H9 (cell line): ENCODE data around the gene BBX. TPM values are rescaled to one million over a fixed set of nuclear protein-coding genes. Genes with fewer than 3 reads are reported as not detected.

Experiments
- DNase-seq: peaks from one replicate; pipeline ENCODE4 v3.0.0-alpha.2; 2017
- H2AFZ ChIP-seq: one replicate; pipeline ENCODE4 v1.6.1; 2013; ENCODE audit warnings: mild to moderate bottlenecking, low read length, control low read depth, moderate library complexity
- H2AK5ac ChIP-seq: 2 replicates; pipeline ENCODE4 v1.6.1; 2013; ENCODE audit warnings: low read length, control low read depth, mixed read lengths; ENCODE audit not compliant: insufficient read length
- H2BK120ac ChIP-seq: one replicate; pipeline ENCODE4 v1.6.1; 2013; ENCODE audit warnings: low read depth, mild to moderate bottlenecking, low read length, control low read depth, inconsistent platforms; ENCODE audit not compliant: poor library complexity, severe bottlenecking
- H2BK12ac ChIP-seq: 2 replicates; pipeline ENCODE4 v1.6.1; 2013; ENCODE audit warnings: low read length, control low read depth, mixed read lengths, low read depth; ENCODE audit not compliant: insufficient read length
- H2BK15ac ChIP-seq: 2 replicates; pipeline ENCODE4 v1.6.1; 2013; ENCODE audit warnings: low read depth, low read length, control low read depth
- H2BK20ac ChIP-seq: one replicate; pipeline ENCODE4 v1.6.1; 2013; ENCODE audit warnings: low read depth, mild to moderate bottlenecking, low read length, control low read depth, inconsistent platforms; ENCODE audit not compliant: poor library complexity, severe bottlenecking
- H2BK5ac ChIP-seq: 2 replicates; pipeline ENCODE4 v1.6.1; 2013; ENCODE audit warnings: low read length, control low read depth, mixed read lengths; ENCODE audit not compliant: insufficient read length
- H3K14ac ChIP-seq: 2 replicates; pipeline ENCODE4 v1.6.1; 2013; ENCODE audit warnings: low read length, control low read depth; ENCODE audit not compliant: insufficient read depth
- H3K18ac ChIP-seq: 2 replicates; pipeline ENCODE4 v1.6.1; 2013; ENCODE audit warnings: low read depth, mild to moderate bottlenecking, mixed read lengths, low read length, control low read depth; ENCODE audit not compliant: insufficient read length
- H3K23ac ChIP-seq: 2 replicates; pipeline ENCODE4 v1.6.1; 2013; ENCODE audit warnings: low read length, control low read depth, mixed read lengths, low read depth; ENCODE audit not compliant: insufficient read length
- H3K23me2 ChIP-seq: 2 replicates; pipeline ENCODE4 v1.6.1; 2013; ENCODE audit warnings: low read depth, mild to moderate bottlenecking, mixed read lengths, low read length, control low read depth; ENCODE audit not compliant: insufficient read length, poor library complexity, severe bottlenecking
- H3K27ac ChIP-seq: 2 replicates; pipeline ENCODE4 v1.5.1; 2013; ENCODE audit warnings: low read length, control low read depth, mixed read lengths, low read depth; ENCODE audit not compliant: insufficient read length
- H3K27me3 ChIP-seq: 2 replicates; pipeline ENCODE4 v1.6.1; 2013; ENCODE audit warnings: low read length, control low read depth, inconsistent platforms; ENCODE audit not compliant: insufficient read depth
- H3K4ac ChIP-seq: 2 replicates; pipeline ENCODE4 v1.6.1; 2013; ENCODE audit warnings: low read depth, mild to moderate bottlenecking, control low read depth, inconsistent platforms, low read length, moderate library complexity
- H3K4me1 ChIP-seq: 2 replicates; pipeline ENCODE4 v1.6.1; 2013; ENCODE audit warnings: low read length, control low read depth, inconsistent platforms; ENCODE audit not compliant: insufficient read depth
- H3K4me2 ChIP-seq: 2 replicates; pipeline ENCODE4 v1.6.1; 2013; ENCODE audit warnings: low read length, control low read depth, mixed read lengths; ENCODE audit not compliant: insufficient read length, insufficient read depth
- H3K56ac ChIP-seq: 2 replicates; pipeline ENCODE4 v1.6.1; 2013; ENCODE audit warnings: low read depth, mild to moderate bottlenecking, mixed read lengths, low read length, control low read depth; ENCODE audit not compliant: insufficient read length
- H3K79me1 ChIP-seq: 2 replicates; pipeline ENCODE4 v1.6.1; 2013; ENCODE audit warnings: low read depth, mild to moderate bottlenecking, moderate library complexity, low read length, control low read depth, inconsistent platforms; ENCODE audit not compliant: insufficient read depth, poor library complexity, severe bottlenecking
- H3K79me2 ChIP-seq: 2 replicates; pipeline ENCODE4 v1.6.1; 2013; ENCODE audit warnings: low read length, control low read depth, inconsistent platforms; ENCODE audit not compliant: insufficient read depth
- H3K9ac ChIP-seq: 2 replicates; pipeline ENCODE4 v1.6.1; 2013; ENCODE audit warnings: low read length, control low read depth, mixed read lengths; ENCODE audit not compliant: insufficient read length; ENCODE audit errors: extremely low read depth
- H3K9me3 ChIP-seq: one replicate; pipeline ENCODE4 v1.6.1; 2013; ENCODE audit warnings: low read depth, low read length, inconsistent platforms; ENCODE audit not compliant: control insufficient read depth
- H3T11ph ChIP-seq: one replicate; pipeline ENCODE4 v1.6.1; 2013; ENCODE audit warnings: mild to moderate bottlenecking, low read length, control low read depth, inconsistent platforms
- H4K20me1 ChIP-seq: one replicate; pipeline ENCODE4 v1.6.1; 2013; ENCODE audit not compliant: control insufficient read depth, insufficient read length, insufficient read depth
- H4K5ac ChIP-seq: 2 replicates; pipeline ENCODE4 v1.6.1; 2013; ENCODE audit warnings: low read depth, mild to moderate bottlenecking, mixed read lengths, low read length, control low read depth; ENCODE audit not compliant: insufficient read length
- H4K8ac ChIP-seq: replicated peaks from 2 replicates; pipeline ENCODE4 v1.6.1; 2013; ENCODE audit warnings: low read length, control low read depth, mixed read lengths, low read depth; ENCODE audit not compliant: insufficient read length
- H4K91ac ChIP-seq: 2 replicates; pipeline ENCODE4 v1.6.1; 2013; ENCODE audit warnings: low read depth, mild to moderate bottlenecking, moderate library complexity, mixed read lengths, low read length, control low read depth; ENCODE audit not compliant: insufficient read length
- H3K27ac Mint-ChIP-seq, 3 experiments: 2 replicates in 2 of 3; 3 replicates in 1 of 3; pipeline ENCODE4 v1.8.0; 2020 to 2021; ENCODE audit warnings: mixed read lengths in 3 of 3, mild to moderate bottlenecking in 1 of 3, moderate library complexity in 1 of 3
- H3K27me3 Mint-ChIP-seq: 2 replicates; pipeline ENCODE4 v1.8.0; 2021; ENCODE audit warnings: low read depth, mild to moderate bottlenecking, moderate library complexity, mixed read lengths
- H3K36me3 Mint-ChIP-seq, 3 experiments: 2 replicates in 2 of 3; 3 replicates in 1 of 3; pipeline ENCODE4 v1.8.0; 2020 to 2021; ENCODE audit warnings: low read depth in 3 of 3, mixed read lengths in 3 of 3; ENCODE audit not compliant: insufficient read depth in 1 of 3
- H3K4me1 Mint-ChIP-seq, 2 experiments: 2 replicates each; pipeline ENCODE4 v1.8.0; 2020; ENCODE audit warnings: mixed read lengths in 2 of 2
- H3K4me3 Mint-ChIP-seq, 2 experiments: 2 replicates in 1 of 2; 3 replicates in 1 of 2; pipeline ENCODE4 v1.8.0; 2020 to 2021; ENCODE audit warnings: mild to moderate bottlenecking in 2 of 2, mixed read lengths in 2 of 2, moderate library complexity in 1 of 2
- H3K9me3 Mint-ChIP-seq, 2 experiments: 2 replicates in 1 of 2; 3 replicates in 1 of 2; pipeline ENCODE4 v1.8.0; 2020; ENCODE audit warnings: mild to moderate bottlenecking in 2 of 2, mixed read lengths in 2 of 2, moderate library complexity in 1 of 2
- WGBS: extraction: QIAGEN DNeasy Blood & Tissue Kit; methylation state at CpG from one replicate; pipeline ENCODE4 v1.1.7; 2013; ENCODE audit warnings: missing lambda C conversion rate, low lambda C conversion rate, mixed read lengths; ENCODE audit not compliant: insufficient read length; ENCODE audit errors: extremely low coverage; 5-methylcytosine and 5-hydroxymethylcytosine counted together
- total RNA-seq: library from RNA; stranded (reverse); gene quantifications from 2 replicates; pipeline ENCODE4 v1.2.1, GENCODE V29; 2021
- TF ChIP-seq, protein P1 (sequence below): fragments of 200-600 bp; sonication (generic); conservative IDR thresholded peaks from 3 replicates; pipeline ENCODE4 v1.8.0; 2021; ENCODE audit warnings: antibody characterized with exemption, mild to moderate bottlenecking

BBX gene
- total RNA-seq, 1 experiment from 2014 or later: 34.8 TPM

DNA sequence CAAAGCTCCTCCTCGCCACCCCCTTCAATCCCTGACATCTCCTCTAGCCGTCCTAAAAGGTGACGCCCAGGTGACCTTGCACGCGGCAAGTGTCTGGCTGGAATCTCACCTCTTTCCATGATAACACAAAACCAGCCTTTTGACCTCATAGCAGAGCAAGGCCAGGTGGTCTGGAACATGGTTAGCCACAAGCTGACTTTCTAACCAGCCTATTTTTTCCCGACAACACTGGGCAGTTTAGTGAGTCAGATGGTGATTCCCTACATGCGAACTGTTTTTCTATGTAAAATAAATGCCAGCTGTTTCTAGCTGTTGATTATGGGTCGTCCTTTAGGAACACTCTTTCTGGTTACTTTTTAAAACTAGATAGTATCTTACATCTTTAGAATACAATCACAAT is 325.0 kb downstream of the BBX start:
- Mint-ChIP-seq H3K27me3 (no peaks in the 10 kb centered on the region), H3K27ac (no peak overlapping the region), H3K4me3 (no peak overlapping the region), H3K36me3 (peaks cover 0 to 13% (median 0%) of the 10 kb centered on the region in 3 experiments; a peak in 2 of 7 replicates), H3K4me1 (peaks cover 10 to 12% of the 10 kb centered on the region in 2 experiments), H3K9me3 (peaks cover 4 to 7% of the 10 kb centered on the region in 2 experiments; a peak in 2 of 5 replicates)
- WGBS: no CpG with 5 or more reads among the region's 8 CpGs
- H3K23ac ChIP-seq: no peak overlapping the region
- H3K56ac ChIP-seq: no peak overlapping the region
- H2BK5ac ChIP-seq: no peak overlapping the region
- no peak overlapping the region for H3K4ac ChIP-seq
- no peak overlapping the region for H2AFZ ChIP-seq
- H2BK20ac ChIP-seq: no peak overlapping the region
- no peak overlapping the region for H3K18ac ChIP-seq
- no peak overlapping the region for H3T11ph ChIP-seq
- no peak overlapping the region for H3K4me2 ChIP-seq
- no peak overlapping the region for H4K91ac ChIP-seq
- H3K79me1 ChIP-seq: no peaks in the 10 kb centered on the region
- H4K20me1 ChIP-seq: no peaks in the 10 kb centered on the region
- TF ChIP-seq, protein P1, sequence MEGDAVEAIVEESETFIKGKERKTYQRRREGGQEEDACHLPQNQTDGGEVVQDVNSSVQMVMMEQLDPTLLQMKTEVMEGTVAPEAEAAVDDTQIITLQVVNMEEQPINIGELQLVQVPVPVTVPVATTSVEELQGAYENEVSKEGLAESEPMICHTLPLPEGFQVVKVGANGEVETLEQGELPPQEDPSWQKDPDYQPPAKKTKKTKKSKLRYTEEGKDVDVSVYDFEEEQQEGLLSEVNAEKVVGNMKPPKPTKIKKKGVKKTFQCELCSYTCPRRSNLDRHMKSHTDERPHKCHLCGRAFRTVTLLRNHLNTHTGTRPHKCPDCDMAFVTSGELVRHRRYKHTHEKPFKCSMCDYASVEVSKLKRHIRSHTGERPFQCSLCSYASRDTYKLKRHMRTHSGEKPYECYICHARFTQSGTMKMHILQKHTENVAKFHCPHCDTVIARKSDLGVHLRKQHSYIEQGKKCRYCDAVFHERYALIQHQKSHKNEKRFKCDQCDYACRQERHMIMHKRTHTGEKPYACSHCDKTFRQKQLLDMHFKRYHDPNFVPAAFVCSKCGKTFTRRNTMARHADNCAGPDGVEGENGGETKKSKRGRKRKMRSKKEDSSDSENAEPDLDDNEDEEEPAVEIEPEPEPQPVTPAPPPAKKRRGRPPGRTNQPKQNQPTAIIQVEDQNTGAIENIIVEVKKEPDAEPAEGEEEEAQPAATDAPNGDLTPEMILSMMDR: no peak
- DNase-seq: no peak
- H3K27ac ChIP-seq: no peak overlapping the region
- no peaks in the 10 kb centered on the region for H3K4me1 ChIP-seq
- H3K23me2 ChIP-seq: no peaks in the 10 kb centered on the region
- H3K14ac ChIP-seq: no peak overlapping the region
- no peak overlapping the region for H3K9ac ChIP-seq
- H4K5ac ChIP-seq: no peak overlapping the region
- no peaks in the 10 kb centered on the region for H3K9me3 ChIP-seq
- no peak overlapping the region for H2AK5ac ChIP-seq
- no peak overlapping the region for H2BK12ac ChIP-seq
- no peaks in the 10 kb centered on the region for H3K79me2 ChIP-seq
- no peak overlapping the region for H2BK15ac ChIP-seq
- H4K8ac ChIP-seq: no peak overlapping the region
- no peak overlapping the region for H2BK120ac ChIP-seq
- H3K27me3 ChIP-seq: no peaks in the 10 kb centered on the region
